Uterus (tissue), 2 donors: ENCODE measurements around the gene PGA3.
"Not testable (repeated sequence)": the region's sequence is repeated elsewhere in the genome, so short reads cannot be mapped to it uniquely, and the experiment has no call there.

Experiments used
- CTCF ChIP-seq, 4 experiments: fragments of 200-600 bp in 2 of 4; fragments of 450-650 bp in 2 of 4; sonication (generic) in 2 of 4; IDR thresholded peaks; one replicate each; pipeline ENCODE4 v1.5.1; 2016 to 2019; ENCODE audit warnings: antibody characterized with exemption in 4 of 4, mild to moderate bottlenecking in 2 of 4, moderate library complexity in 1 of 4
- POLR2A ChIP-seq, 2 donors: fragments of 450-650 bp; IDR thresholded peaks; one replicate each; pipeline ENCODE4 v1.6.1; 2016; ENCODE audit warnings: antibody characterized with exemption in 2 of 2, mild to moderate bottlenecking in 1 of 2, moderate library complexity in 1 of 2

GRCh38 chr11:61232548-61233145 lies 29.3 kb downstream of the PGA3 start:
- TF ChIP-seq CTCF, POLR2A (IDR thresholded peaks at IDR 0.05): not testable (repeated sequence)
